ENCODE results near the gene RARRES2.

DNA sequence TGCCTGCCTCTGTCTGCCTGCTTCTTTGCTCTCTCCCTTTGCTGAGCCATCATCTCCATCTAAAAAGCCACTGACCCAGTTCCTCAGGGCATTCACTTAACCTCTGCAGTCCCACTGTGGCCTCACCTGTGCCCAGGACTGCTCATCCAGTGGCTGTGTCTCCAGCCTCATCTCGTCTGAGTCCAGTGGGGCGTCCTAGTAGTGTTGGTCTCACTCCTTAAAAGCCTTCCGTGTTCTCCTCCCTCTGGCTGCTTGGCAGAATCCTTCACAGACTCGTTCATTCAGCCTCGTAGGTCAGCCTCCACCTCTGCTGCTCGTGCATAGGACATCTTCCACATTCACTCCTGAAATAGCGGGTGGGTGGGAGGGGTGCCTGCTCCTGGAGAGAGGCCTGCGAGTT, 7.3 kb downstream of the RARRES2 start:
- no peak for TF ChIP-seq POLR2AphosphoS5 (IDR thresholded peaks at IDR 0.05; ENCODE audit: low read depth, low read length)
- TF ChIP-seq TAF1 (IDR thresholded peaks at IDR 0.05; ENCODE audit: low read depth, low read length), result no peak
